ENCODE measurements around the gene PDZRN4.

- TF ChIP-seq POLR2A (IDR thresholded peaks at IDR 0.05; ENCODE audit: low read length) (no peak), RNF2 (IDR thresholded peaks at IDR 0.05; ENCODE audit: borderline replicate concordance, low read depth) (no peak), MYC (IDR thresholded peaks at IDR 0.05; ENCODE audit: borderline replicate concordance, low read length) (no peak), HOXA7 (CRISPR knock-in tag; IDR thresholded peaks at IDR 0.05) (no peak), USF2 (IDR thresholded peaks at IDR 0.05) (no peak), RAD21 (conservative IDR thresholded peaks at IDR 0.05 in 1 of 2, IDR thresholded peaks at IDR 0.05 in 1 of 2) (no peak), HMGXB4 (CRISPR knock-in tag; IDR thresholded peaks at IDR 0.05; ENCODE audit: borderline replicate concordance) (no peak), NR3C1 (IDR thresholded peaks at IDR 0.05) (no peak), PHF8 (IDR thresholded peaks at IDR 0.05; ENCODE audit: borderline replicate concordance, low read depth) (no peak), HDAC2 (IDR thresholded peaks at IDR 0.05) (no peak), POLR2AphosphoS2 (conservative IDR thresholded peaks at IDR 0.05; ENCODE audit: low read length) (no peak), MAFK (IDR thresholded peaks at IDR 0.05; ENCODE audit: partially characterized antibody) (no peak)
- TF ChIP-seq, protein P1, sequence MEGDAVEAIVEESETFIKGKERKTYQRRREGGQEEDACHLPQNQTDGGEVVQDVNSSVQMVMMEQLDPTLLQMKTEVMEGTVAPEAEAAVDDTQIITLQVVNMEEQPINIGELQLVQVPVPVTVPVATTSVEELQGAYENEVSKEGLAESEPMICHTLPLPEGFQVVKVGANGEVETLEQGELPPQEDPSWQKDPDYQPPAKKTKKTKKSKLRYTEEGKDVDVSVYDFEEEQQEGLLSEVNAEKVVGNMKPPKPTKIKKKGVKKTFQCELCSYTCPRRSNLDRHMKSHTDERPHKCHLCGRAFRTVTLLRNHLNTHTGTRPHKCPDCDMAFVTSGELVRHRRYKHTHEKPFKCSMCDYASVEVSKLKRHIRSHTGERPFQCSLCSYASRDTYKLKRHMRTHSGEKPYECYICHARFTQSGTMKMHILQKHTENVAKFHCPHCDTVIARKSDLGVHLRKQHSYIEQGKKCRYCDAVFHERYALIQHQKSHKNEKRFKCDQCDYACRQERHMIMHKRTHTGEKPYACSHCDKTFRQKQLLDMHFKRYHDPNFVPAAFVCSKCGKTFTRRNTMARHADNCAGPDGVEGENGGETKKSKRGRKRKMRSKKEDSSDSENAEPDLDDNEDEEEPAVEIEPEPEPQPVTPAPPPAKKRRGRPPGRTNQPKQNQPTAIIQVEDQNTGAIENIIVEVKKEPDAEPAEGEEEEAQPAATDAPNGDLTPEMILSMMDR (IDR thresholded peaks at IDR 0.05) = no peak
Observed at GRCh38 chr12:41184864-41185263, 3.3 kb upstream of the PDZRN4 start.
